Peyer's patch (tissue), 4 donors: ENCODE data around the gene PBRM1.

Experiments
- POLR2A ChIP-seq, 2 donors: fragments of 450-650 bp; IDR thresholded peaks; one replicate each; pipeline ENCODE4 v1.5.1; 2017; ENCODE audit warnings: antibody characterized with exemption in 2 of 2, mild to moderate bottlenecking in 2 of 2, moderate library complexity in 2 of 2
- TF ChIP-seq, protein P1 (sequence below), 6 experiments: fragments of 450-650 bp in 4 of 6; fragments of 200-600 bp in 2 of 6; sonication (generic) in 1 of 6; IDR thresholded peaks; one replicate each; pipeline ENCODE4 v1.5.1; 2017 to 2019; ENCODE audit warnings: antibody characterized with exemption in 6 of 6, mild to moderate bottlenecking in 3 of 6, moderate library complexity in 1 of 6

DNA sequence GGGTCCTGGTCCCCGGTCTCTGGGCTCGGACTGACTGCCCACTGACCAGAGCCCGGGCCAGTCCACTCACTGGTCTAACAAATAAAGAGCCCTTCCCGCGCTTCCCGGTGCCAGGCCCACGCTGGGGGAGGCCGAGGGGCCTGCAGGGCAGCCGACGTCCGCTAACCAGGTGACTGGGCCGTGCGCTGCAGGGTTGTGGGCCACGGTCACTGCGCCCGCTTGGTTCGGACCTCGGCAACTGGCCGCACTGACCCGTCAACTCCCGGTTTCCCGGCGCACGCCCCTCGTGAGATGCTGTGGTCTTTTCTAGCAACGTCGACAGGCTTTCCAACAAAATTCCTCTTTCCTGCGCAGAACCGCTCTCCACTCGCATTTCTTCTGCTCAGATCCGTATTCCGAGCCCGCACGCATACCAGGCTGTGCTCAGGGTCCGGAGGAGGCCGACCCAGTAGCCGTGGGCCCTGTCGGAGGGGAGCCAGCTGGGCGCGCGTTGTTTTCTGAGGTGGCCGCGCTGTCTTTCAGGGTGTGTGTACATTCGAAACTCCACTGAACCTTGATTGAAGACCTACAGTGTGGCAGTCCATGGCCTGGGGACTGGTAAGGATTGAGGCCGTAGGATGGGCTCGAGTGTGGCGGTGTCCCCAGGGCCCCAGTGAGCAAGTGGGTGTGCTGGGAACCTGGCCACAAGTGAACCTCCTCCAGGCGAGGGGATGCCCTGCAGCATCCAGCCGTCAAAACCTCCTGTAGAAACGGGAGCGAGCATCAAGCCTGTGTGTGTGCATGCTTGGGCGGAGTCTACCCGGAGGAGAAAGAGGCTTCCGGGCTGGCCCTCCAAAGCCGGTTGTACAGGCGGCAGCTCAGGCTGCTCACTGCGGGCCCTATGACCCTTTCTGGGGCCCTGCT is 151.2 kb downstream of the PBRM1 start:
- TF ChIP-seq, protein P1, sequence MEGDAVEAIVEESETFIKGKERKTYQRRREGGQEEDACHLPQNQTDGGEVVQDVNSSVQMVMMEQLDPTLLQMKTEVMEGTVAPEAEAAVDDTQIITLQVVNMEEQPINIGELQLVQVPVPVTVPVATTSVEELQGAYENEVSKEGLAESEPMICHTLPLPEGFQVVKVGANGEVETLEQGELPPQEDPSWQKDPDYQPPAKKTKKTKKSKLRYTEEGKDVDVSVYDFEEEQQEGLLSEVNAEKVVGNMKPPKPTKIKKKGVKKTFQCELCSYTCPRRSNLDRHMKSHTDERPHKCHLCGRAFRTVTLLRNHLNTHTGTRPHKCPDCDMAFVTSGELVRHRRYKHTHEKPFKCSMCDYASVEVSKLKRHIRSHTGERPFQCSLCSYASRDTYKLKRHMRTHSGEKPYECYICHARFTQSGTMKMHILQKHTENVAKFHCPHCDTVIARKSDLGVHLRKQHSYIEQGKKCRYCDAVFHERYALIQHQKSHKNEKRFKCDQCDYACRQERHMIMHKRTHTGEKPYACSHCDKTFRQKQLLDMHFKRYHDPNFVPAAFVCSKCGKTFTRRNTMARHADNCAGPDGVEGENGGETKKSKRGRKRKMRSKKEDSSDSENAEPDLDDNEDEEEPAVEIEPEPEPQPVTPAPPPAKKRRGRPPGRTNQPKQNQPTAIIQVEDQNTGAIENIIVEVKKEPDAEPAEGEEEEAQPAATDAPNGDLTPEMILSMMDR (IDR thresholded peaks at IDR 0.05), result no peak
- TF ChIP-seq POLR2A (IDR thresholded peaks at IDR 0.05), result no peak
